K562 (cell line): ENCODE data around the gene EIF4E1B. TPM values are rescaled to one million over a fixed set of nuclear protein-coding genes. Genes with fewer than 3 reads are reported as not detected.

Source experiments
- ATAC-seq: fragments of 200-7000 bp; cut with Tn5 transposase; 3 replicates; pipeline ENCODE4 v1.9.1; 2020; ENCODE audit warnings: moderate library complexity
- BruUV-seq: library from RNA; stranded (reverse); fragments of 400-500 nt; replicated peaks from 2 replicates; lab custom pipeline; 2021; lab: Mats Ljungman, UMichigan
- CTCF ChIA-PET: fragments of 300-600 bp; formaldehyde crosslinking; extraction: SDS; loops from one replicate; lab custom pipeline; 2021; ENCODE audit warnings: low intra/inter-chr PET ratio; lab: Yijun Ruan, JAX
- POLR2A ChIA-PET: fragments of 300-600, 350-650 bp; sonication (Branson Sonifier 250); formaldehyde crosslinking; extraction: SDS; loops from one replicate; lab custom pipeline; 2021; ENCODE audit warnings: antibody characterized with exemption, inconsistent platforms; lab: Yijun Ruan, JAX
- DNase-seq, 4 experiments: peaks; one replicate each; pipeline versions ENCODE4 v3.0.0 to v3.0.0-alpha.2; 2011 to 2018; ENCODE audit warnings: low spot score in 3 of 4, mixed read lengths in 3 of 4; ENCODE audit errors: extremely low read depth in 1 of 4
- FAIRE-seq: peaks from 2 replicates; lab custom pipeline; 2011; peaks lifted over from hg19 to GRCh38; lab: Jason Lieb, UNC
- H2AFZ ChIP-seq: 2 replicates; pipeline ENCODE4 v1.6.0; 2011; ENCODE audit warnings: low read depth, low read length, control low read depth, inconsistent platforms
- H3K27ac ChIP-seq: fragments of 200-600 bp; 3 replicates; pipeline ENCODE4 v1.8.0; 2011; ENCODE audit warnings: low read depth, mild to moderate bottlenecking, control low read depth, inconsistent platforms, low read length, moderate library complexity, mixed read lengths; ENCODE audit errors: extremely low read depth
- H3K27me3 ChIP-seq, 2 experiments: fragments of 300-600 bp in 1 of 2; 2 replicates in 1 of 2; 3 replicates in 1 of 2; pipeline versions ENCODE4 v1.6.0 to v1.8.0; 2011; ENCODE audit warnings: inconsistent platforms in 2 of 2, low read length in 2 of 2, mild to moderate bottlenecking in 1 of 2, mixed read lengths in 1 of 2, moderate library complexity in 1 of 2; ENCODE audit not compliant: control insufficient read depth in 2 of 2, insufficient read depth in 2 of 2
- H3K36me3 ChIP-seq: fragments of 300-600 bp; 3 replicates; pipeline ENCODE4 v1.8.0; 2011; ENCODE audit warnings: mild to moderate bottlenecking, low read length, inconsistent platforms; ENCODE audit not compliant: control insufficient read depth, insufficient read depth
- H3K4me1 ChIP-seq, 2 experiments: fragments of 200-600 bp in 1 of 2; replicated peaks in 1 of 2; 2 replicates in 1 of 2; 3 replicates in 1 of 2; pipeline versions ENCODE4 v1.5.1 to v1.8.0; 2011; ENCODE audit warnings: inconsistent platforms in 2 of 2, low read length in 2 of 2, mild to moderate bottlenecking in 1 of 2, mixed read lengths in 1 of 2, moderate library complexity in 1 of 2; ENCODE audit not compliant: control insufficient read depth in 2 of 2, insufficient read depth in 2 of 2
- H3K4me2 ChIP-seq: 2 replicates; pipeline ENCODE4 v1.6.1; 2011; ENCODE audit warnings: low read length, control low read depth, inconsistent platforms, mixed read lengths; ENCODE audit not compliant: insufficient read depth
- H3K4me3 ChIP-seq: fragments of 200-600 bp; sonication (generic), shearing (Covaris generic); 2 replicates; pipeline ENCODE4 v1.5.1; 2016; ENCODE audit warnings: control low read depth, inconsistent platforms
- H3K79me2 ChIP-seq: fragments of 200-600 bp; 3 replicates; pipeline ENCODE4 v1.8.0; 2011; ENCODE audit warnings: low read length, inconsistent platforms; ENCODE audit not compliant: control insufficient read depth, insufficient read depth
- H3K9ac ChIP-seq, 2 experiments: 2 replicates each; pipeline versions ENCODE4 v1.6.0 to v1.6.1; 2011; ENCODE audit warnings: low read depth in 2 of 2, low read length in 2 of 2, control low read depth in 1 of 2, inconsistent platforms in 1 of 2, mild to moderate bottlenecking in 1 of 2, mixed read lengths in 1 of 2; ENCODE audit not compliant: insufficient read depth in 1 of 2
- H3K9me1 ChIP-seq: one replicate; pipeline ENCODE4 v1.6.0; 2011; ENCODE audit warnings: inconsistent platforms, mild to moderate bottlenecking, low read length, moderate library complexity; ENCODE audit not compliant: control insufficient read depth, insufficient read depth
- H3K9me3 ChIP-seq: replicated peaks from 2 replicates; pipeline ENCODE4 v1.5.1; 2011; ENCODE audit warnings: low read depth, low read length, inconsistent platforms; ENCODE audit not compliant: control insufficient read depth, insufficient read depth
- H4K20me1 ChIP-seq: replicated peaks from 2 replicates; pipeline ENCODE4 v1.6.1; 2011; ENCODE audit warnings: low read length, inconsistent platforms, mixed read lengths; ENCODE audit not compliant: control insufficient read depth, insufficient read depth
- BMI1 ChIP-seq: fragments of 150-350 bp; IDR thresholded peaks from 2 replicates; pipeline ENCODE4 v1.6.1; 2014; ENCODE audit warnings: low read length
- BRF1 ChIP-seq: IDR thresholded peaks from 3 replicates; pipeline ENCODE4 v1.6.1; 2011; ENCODE audit warnings: borderline replicate concordance, mild to moderate bottlenecking; ENCODE audit not compliant: insufficient read length; ENCODE audit errors: extremely low read depth
- CBX5 ChIP-seq: IDR thresholded peaks from 2 replicates; pipeline ENCODE4 v1.6.1; 2014; ENCODE audit warnings: low read depth, borderline replicate concordance
- HNRNPH1 ChIP-seq: fragments of 200-400 bp; formaldehyde crosslinking; optimal IDR thresholded peaks from 2 replicates; pipeline ENCODE3; 2017; ENCODE audit warnings: low read depth, mild to moderate bottlenecking, low read length, moderate library complexity
- POLR2A ChIP-seq: fragments of 450-650 bp; conservative IDR thresholded peaks from 2 replicates; pipeline ENCODE4 v1.6.1; 2016
- SAP30 ChIP-seq: fragments of 200-600 bp; sonication (generic); IDR thresholded peaks from 2 replicates; pipeline ENCODE4 v1.6.1; 2012; ENCODE audit warnings: borderline replicate concordance, low read depth, mild to moderate bottlenecking, moderate library complexity, low read length, control low read depth, inconsistent platforms; ENCODE audit not compliant: insufficient read depth, poor library complexity, severe bottlenecking
- U2AF2 ChIP-seq: fragments of 200-400 bp; formaldehyde crosslinking; optimal IDR thresholded peaks from 2 replicates; pipeline ENCODE3; 2017; ENCODE audit warnings: low read depth, mild to moderate bottlenecking, low read length
- ZNF785 ChIP-seq: fragments of 250-450 bp; sonication (Bioruptor Pico); IDR thresholded peaks from 2 replicates; pipeline ENCODE4 v1.4.0; 2020; ENCODE audit warnings: mild to moderate bottlenecking
- WGBS: fragments of 100-300 bp; shearing (Covaris generic); methylation state at CpG from one replicate; pipeline ENCODE4 v1.1.6; 2016; ENCODE audit warnings: low coverage, mixed read lengths; ENCODE audit not compliant: insufficient coverage; ENCODE audit errors: missing lambda C conversion rate; 5-methylcytosine and 5-hydroxymethylcytosine counted together
- in situ Hi-C: fragments of 300-500 bp; cut with MboI; formaldehyde crosslinking; loops from 4 replicates; pipeline ENCODE4 v1.15.0; 2018; ENCODE audit warnings: inconsistent platforms, mixed read lengths
- intact Hi-C: fragments of 100-400 bp; cut with micrococcal nuclease; formaldehyde crosslinking; loops from 2 replicates; pipeline ENCODE4 v1.14.2; 2022
- polyA plus RNA-seq, 8 experiments: library from polyadenylated mRNA; depleted of rRNA in 4 of 8; stranded (reverse) in 5 of 8; unstranded in 3 of 8; fragments of >200 nt; fragmentation: Nextera tagmentation in 2 of 8; fragmentation: Illumina TruSeq in 1 of 8; extraction: Ambion mirVana in 2 of 8; extraction: Trizol in 1 of 8; gene quantifications; 2 replicates each; pipeline versions ENCODE4 v1.2.1 to v1.2.3, GENCODE V29; 2011 to 2014; ENCODE audit warnings: inconsistent platforms in 1 of 8, missing spikeins in 1 of 8
- total RNA-seq, 7 experiments: library from RNA; depleted of rRNA in 6 of 7; stranded (reverse); fragments of >200 nt in 6 of 7; fragmentation: Illumina TruSeq in 2 of 7; extraction: Trizol in 2 of 7; gene quantifications; 2 replicates each; pipeline versions ENCODE4 v1.2.1 to v1.2.3, GENCODE V29; 2011 to 2021; ENCODE audit warnings: low replicate concordance in 1 of 7
- TF ChIP-seq, protein P1 (sequence below): IDR thresholded peaks from 2 replicates; pipeline ENCODE4 v1.6.1; 2014; ENCODE audit warnings: antibody characterized with exemption
- TF ChIP-seq, protein P2 (sequence below), 2 experiments: fragments of 250-450 bp in 1 of 2; fragments of 450-650 bp in 1 of 2; sonication (Bioruptor Pico) in 1 of 2; IDR thresholded peaks; 2 replicates each; pipeline versions ENCODE4 v1.6.1 to v1.8.0; 2016 to 2021; ENCODE audit warnings: mild to moderate bottlenecking in 2 of 2, moderate library complexity in 2 of 2, missing compliant biosample characterization in 1 of 2, missing genetic modification characterization in 1 of 2
- TF ChIP-seq, protein P3 (sequence below): sonication (generic); formaldehyde crosslinking; IDR thresholded peaks from 2 replicates; pipeline ENCODE4 v1.4.0; 2020; ENCODE audit warnings: mild to moderate bottlenecking, missing genetic modification reagents
- TF ChIP-seq, protein P4 (sequence below): fragments of 200-400 bp; formaldehyde crosslinking; IDR thresholded peaks from 2 replicates; pipeline ENCODE4 v1.6.1; 2017; ENCODE audit warnings: mild to moderate bottlenecking, low read depth, low read length, moderate library complexity
- TF ChIP-seq, protein P5 (sequence below): fragments of 250-450 bp; sonication (Bioruptor Pico); IDR thresholded peaks from 2 replicates; pipeline ENCODE4 v1.4.0; 2020; ENCODE audit warnings: mild to moderate bottlenecking

EIF4E1B gene
- total and polyA plus RNA-seq, 9 of the 15 experiments (the other 6 are each of a cell fraction or from before 2014, with no cell fraction given): not detected

DNA sequence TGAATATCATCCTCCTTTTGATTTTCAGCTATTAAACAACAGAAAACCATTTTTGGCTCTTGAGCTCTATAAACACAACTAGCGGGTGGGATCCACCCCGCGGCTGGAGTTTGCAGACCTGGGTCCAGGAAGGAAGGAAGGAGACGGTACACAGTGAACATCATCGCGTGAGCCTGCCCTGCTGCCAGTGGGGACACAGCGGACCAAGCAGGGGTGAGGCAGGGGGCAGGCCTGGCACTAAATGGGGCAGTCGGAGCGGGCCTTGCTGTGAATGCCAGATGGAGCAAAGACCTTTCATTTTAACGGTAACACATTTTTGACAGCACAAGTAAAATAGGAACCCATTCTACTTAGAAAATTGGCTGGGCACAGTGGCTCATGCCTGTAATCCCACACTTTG, 31.2 kb downstream of the EIF4E1B start:
- no peaks in the 10 kb centered on the region for H3K79me2 ChIP-seq
- no peaks in the 10 kb centered on the region for H3K9me3 ChIP-seq
- DNase-seq: no peak
- H3K27me3 ChIP-seq: peaks cover 20 to 53% of the 10 kb centered on the region in 2 experiments
- no peak for FAIRE-seq
- POLR2A ChIA-PET: interaction anchor here (0.6 to 1.9 kb wide), 2 partner anchors 15 to 452 kb away, joined by 3 to 6 read pairs; partner anchors contain the start of gene TSPAN17
- peaks cover 9% of the 10 kb centered on the region; the same call in 1 of the 3 replicates for H3K36me3 ChIP-seq
- no peak overlapping the region for H3K9ac ChIP-seq
- H3K4me3 ChIP-seq: no peak overlapping the region
- H3K4me2 ChIP-seq: no peak overlapping the region
- H3K4me1 ChIP-seq: peaks cover 0 to 21% of the 10 kb centered on the region in 2 experiments; a peak in 2 of 5 replicates
- H3K27ac ChIP-seq: no peak overlapping the region
- no peak overlapping the region for H2AFZ ChIP-seq
- CTCF ChIA-PET: interaction anchor here (1.0 to 1.4 kb wide), 3 partner anchors 83 to 450 kb away, joined by 3 to 8 read pairs (median 5); no protein-coding TSS in a partner anchor
- H4K20me1 ChIP-seq: peaks cover 13% of the 10 kb centered on the region; the same call in 1 of the 2 replicates
- in situ Hi-C loops (loop anchor here (5.0 to 10.0 kb wide), 2 partner anchors 293 to 451 kb away; no protein-coding TSS in a partner anchor), intact Hi-C loops (loop anchor here (1.0 to 10.0 kb wide), 3 partner anchors 143 to 451 kb away; no protein-coding TSS in a partner anchor)
- no peaks in the 10 kb centered on the region for H3K9me1 ChIP-seq
- BruUV-seq: no TSS peak
- 31% methylated on average over 9 of the region's 10 CpGs for WGBS
- ATAC-seq: no peak
- TF ChIP-seq BMI1 (no peak), BRF1 (no peak), HNRNPH1 (no peak), CBX5 (no peak), ZNF785 (no peak), SAP30 (no peak), U2AF2 (no peak), POLR2A (no peak)
- TF ChIP-seq, protein P1, sequence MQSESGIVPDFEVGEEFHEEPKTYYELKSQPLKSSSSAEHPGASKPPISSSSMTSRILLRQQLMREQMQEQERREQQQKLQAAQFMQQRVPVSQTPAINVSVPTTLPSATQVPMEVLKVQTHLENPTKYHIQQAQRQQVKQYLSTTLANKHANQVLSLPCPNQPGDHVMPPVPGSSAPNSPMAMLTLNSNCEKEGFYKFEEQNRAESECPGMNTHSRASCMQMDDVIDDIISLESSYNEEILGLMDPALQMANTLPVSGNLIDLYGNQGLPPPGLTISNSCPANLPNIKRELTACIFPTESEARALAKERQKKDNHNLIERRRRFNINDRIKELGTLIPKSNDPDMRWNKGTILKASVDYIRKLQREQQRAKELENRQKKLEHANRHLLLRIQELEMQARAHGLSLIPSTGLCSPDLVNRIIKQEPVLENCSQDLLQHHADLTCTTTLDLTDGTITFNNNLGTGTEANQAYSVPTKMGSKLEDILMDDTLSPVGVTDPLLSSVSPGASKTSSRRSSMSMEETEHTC: no peak
- TF ChIP-seq, protein P2, sequence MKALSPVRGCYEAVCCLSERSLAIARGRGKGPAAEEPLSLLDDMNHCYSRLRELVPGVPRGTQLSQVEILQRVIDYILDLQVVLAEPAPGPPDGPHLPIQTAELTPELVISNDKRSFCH (CRISPR knock-in tag; IDR thresholded peaks at IDR 0.05): no peak
- TF ChIP-seq, protein P2 (tag; IDR thresholded peaks at IDR 0.05): no peak
- TF ChIP-seq, protein P3, sequence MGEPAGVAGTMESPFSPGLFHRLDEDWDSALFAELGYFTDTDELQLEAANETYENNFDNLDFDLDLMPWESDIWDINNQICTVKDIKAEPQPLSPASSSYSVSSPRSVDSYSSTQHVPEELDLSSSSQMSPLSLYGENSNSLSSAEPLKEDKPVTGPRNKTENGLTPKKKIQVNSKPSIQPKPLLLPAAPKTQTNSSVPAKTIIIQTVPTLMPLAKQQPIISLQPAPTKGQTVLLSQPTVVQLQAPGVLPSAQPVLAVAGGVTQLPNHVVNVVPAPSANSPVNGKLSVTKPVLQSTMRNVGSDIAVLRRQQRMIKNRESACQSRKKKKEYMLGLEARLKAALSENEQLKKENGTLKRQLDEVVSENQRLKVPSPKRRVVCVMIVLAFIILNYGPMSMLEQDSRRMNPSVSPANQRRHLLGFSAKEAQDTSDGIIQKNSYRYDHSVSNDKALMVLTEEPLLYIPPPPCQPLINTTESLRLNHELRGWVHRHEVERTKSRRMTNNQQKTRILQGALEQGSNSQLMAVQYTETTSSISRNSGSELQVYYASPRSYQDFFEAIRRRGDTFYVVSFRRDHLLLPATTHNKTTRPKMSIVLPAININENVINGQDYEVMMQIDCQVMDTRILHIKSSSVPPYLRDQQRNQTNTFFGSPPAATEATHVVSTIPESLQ (CRISPR knock-in tag): no peak
- TF ChIP-seq, protein P4, sequence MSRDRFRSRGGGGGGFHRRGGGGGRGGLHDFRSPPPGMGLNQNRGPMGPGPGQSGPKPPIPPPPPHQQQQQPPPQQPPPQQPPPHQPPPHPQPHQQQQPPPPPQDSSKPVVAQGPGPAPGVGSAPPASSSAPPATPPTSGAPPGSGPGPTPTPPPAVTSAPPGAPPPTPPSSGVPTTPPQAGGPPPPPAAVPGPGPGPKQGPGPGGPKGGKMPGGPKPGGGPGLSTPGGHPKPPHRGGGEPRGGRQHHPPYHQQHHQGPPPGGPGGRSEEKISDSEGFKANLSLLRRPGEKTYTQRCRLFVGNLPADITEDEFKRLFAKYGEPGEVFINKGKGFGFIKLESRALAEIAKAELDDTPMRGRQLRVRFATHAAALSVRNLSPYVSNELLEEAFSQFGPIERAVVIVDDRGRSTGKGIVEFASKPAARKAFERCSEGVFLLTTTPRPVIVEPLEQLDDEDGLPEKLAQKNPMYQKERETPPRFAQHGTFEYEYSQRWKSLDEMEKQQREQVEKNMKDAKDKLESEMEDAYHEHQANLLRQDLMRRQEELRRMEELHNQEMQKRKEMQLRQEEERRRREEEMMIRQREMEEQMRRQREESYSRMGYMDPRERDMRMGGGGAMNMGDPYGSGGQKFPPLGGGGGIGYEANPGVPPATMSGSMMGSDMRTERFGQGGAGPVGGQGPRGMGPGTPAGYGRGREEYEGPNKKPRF: no peak
- TF ChIP-seq, protein P5, sequence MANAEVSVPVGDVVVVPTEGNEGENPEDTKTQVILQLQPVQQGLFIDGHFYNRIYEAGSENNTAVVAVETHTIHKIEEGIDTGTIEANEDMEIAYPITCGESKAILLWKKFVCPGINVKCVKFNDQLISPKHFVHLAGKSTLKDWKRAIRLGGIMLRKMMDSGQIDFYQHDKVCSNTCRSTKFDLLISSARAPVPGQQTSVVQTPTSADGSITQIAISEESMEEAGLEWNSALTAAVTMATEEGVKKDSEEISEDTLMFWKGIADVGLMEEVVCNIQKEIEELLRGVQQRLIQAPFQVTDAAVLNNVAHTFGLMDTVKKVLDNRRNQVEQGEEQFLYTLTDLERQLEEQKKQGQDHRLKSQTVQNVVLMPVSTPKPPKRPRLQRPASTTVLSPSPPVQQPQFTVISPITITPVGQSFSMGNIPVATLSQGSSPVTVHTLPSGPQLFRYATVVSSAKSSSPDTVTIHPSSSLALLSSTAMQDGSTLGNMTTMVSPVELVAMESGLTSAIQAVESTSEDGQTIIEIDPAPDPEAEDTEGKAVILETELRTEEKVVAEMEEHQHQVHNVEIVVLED (CRISPR knock-in tag): no peak
